Stromal cell of bone marrow (primary cell): ENCODE results near the gene CDK17.
A peak's percentile ranks its signal among the peaks of the same experiment; 100 is the strongest.

Source experiments
- DNase-seq: peaks from one replicate; pipeline ENCODE4 v3.0.0-alpha.2; 2012; ENCODE audit warnings: low read depth

CDK17 gene

DNA sequence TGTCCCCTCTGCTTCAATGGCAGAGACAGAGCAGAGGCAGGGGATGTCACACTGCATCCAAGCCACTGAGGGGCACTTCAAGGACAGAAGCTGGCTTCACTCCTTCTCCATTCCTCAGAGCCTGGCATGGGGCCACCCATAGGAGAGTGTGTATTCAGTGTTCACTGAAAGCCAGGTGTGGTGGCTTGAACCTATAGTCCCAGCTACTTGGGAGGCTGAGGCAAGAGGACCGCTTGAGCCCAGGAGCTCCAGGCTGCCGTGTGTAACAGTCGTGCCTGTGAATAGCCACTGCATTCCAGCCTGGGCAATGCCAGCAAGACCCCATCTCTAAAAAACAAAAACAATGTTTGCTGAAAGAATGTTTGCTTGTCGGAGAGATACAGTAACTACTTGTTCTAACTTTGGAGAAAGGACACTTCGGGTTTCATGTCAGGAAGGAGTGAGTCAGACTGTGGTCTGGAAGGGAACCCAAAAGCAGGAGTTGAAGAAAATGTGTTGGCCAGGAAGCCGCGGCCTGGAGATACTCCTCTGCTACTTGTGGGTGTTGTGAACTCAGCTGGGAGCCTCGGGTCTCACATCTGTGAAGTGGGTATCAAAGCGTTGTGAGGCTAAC lies 162.7 kb downstream of the CDK17 start:
- DNase-seq = peak; percentile 96

DNA sequence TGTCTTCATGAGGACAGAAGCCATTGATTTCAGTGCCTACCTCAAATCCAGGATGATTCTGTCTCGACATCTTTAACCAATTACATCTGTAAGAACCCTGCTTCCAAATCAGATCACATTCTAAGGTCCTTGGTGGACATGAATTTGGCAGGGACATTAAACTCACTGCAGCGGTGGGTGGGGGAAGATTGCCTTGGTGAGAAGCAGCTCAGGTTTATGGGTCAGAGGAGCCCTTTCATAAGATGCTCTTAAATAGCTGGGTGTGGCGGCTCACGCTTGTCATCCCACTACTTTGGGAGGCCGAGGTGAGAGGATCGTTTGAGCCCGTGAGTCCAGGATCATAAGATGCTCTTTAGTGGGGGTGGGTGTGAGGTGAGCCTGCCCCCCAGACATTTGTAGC lies 163.2 kb downstream of the CDK17 start:
- DNase-seq = no peak

DNA sequence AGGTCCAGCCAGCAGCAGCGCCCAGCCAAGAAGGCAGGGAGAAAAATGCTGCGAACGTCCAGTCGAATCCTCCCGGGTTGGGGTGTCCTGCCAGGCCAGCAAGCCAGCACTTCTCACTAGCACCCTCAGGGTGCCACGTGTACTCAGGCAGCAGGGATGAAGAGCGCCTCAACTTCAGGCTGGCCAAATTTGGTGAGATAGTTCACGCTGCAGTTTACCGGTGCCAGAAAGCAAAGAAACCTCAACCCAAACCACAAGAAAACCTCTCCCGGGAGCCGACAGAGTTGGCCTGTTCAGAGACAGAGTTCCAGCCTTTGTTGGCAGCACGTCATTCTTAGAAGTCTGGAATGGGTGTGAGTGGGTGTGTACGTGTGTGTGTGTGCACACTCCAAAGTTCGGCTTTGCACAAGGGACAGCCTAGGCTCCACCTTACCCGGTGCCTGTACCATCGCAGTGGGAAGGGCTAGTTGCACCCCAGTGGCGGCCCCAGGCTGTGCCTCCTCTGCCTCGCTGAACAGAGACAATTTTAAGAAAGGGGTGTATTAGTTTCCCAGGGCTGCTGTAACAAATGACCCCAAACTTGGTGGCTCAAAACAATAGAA lies 163.9 kb downstream of the CDK17 start:
- peak; percentile 75 for DNase-seq

DNA sequence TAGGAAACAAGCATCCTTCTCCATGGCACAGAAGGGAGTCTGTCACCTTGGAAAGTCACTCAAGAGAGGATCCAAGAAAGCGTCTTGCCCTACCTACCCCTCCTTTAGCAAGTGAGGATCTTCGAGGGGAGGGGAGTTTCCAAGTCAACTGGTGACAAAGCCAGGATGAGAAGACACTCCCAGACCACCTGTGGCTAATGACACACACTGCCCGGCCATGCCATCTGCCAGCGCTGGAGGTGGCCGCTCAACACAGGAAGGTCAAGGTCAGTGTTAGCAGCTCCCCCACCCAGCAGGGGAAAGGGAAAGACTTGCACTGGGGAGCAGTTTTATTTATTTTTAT lies 164.8 kb downstream of the CDK17 start:
- no peak for DNase-seq

DNA sequence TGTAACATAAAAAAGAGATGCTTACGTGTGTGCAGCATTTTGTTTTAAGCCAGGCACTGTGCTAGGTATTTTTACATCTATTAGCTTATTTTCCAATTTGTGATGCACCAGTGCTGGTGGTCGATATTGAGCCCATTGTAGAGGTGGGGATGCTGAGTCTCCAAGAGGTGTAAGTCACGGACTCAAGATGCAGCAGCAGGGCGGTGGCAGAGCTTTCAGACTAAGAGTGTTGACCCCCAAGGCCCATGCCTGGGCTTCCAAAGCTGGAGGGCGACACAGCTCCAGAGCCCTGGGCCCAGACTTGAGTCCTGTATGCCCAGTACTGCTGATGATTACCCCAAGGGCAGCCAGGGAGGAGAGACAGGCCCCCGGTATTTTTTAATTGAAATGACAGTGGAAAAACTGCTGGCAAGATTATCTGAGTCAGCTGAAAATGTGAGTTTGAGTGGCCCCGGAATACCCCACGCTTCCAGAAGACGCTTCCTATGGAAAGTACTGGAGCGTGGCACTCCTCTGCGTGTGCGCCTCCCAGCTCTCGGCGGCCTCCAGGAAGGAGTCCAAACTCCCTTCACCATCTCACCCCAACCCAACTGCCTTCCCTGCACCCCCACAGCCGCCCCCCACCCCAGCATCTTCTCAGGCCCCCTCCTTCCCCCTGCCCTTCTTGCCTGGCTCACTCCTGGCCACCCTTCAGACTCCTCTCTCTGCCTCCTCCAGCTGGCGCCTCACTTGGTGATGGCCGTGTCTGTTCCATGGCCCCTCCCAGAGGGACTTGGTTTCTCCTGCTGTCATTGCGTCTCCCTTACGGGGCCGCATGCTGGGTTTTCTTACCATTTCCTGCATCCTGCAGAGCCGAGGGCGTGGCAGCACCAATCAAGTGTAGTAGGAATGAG lies 165.4 kb downstream of the CDK17 start:
- no peak for DNase-seq

DNA sequence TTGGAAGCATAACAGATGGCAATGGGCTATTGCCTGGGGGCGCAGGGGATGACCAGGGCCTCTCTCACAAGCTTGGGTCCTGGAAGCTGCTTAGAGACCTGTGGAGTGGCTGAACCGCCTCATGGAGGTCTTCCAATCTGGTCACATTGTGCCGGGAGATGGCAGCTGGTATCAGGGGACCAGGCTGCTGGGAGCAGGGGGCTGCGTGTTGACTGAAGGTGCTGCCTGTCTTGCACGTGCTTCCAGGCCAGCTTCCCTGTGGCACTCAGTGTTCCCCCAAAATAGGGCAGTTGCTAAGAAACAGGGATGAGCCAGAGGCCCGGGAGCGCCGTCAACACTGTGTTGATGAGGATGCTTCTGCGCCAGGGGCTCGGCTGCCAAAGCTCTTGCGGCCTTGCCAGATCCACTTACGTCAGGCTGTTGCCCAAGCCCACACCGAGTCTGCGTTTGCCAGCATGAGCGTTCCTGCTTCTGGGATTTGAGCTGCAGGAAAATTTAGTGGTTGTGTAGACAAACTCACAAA lies 166.2 kb downstream of the CDK17 start:
- DNase-seq = peak; percentile 97

DNA sequence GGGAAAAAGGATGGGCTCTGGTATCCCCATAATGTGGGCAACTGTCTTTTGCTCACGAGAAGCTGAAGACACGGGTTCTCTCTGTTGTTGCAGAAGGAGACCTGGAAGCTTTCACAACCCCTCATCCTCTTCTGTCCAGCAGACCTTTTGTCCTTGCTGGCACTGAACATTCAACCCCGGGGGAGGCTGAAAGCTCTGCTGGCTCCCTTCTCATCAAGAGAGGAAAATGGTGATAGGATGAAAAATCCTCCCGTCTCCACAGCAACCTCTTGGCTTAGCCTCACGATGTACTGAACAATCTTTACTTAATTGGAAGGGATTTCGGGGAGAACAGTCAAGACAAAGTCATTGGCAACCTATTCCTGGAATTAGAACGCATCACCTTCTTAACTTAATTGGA lies 167.1 kb downstream of the CDK17 start:
- DNase-seq = no peak

DNA sequence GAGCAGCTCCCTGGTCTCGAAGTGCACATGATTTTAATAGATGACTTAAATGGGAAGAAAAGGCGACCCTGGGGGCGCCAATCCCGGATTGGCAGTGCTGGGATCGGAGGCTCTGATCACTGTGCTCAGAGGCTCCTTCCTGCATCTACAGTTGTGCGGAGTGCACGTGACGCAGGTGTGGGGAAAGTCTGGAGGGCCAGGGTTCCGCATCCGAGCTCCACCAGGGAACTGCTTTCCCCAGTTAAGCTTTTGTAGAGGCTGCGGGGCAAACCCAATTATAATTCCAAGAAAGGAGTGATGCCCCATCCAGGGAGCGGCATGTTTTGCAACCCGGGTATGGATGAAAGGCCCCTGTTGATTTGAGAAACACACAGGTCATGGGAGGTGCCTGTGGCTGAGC lies 169.6 kb downstream of the CDK17 start:
- DNase-seq = no peak

DNA sequence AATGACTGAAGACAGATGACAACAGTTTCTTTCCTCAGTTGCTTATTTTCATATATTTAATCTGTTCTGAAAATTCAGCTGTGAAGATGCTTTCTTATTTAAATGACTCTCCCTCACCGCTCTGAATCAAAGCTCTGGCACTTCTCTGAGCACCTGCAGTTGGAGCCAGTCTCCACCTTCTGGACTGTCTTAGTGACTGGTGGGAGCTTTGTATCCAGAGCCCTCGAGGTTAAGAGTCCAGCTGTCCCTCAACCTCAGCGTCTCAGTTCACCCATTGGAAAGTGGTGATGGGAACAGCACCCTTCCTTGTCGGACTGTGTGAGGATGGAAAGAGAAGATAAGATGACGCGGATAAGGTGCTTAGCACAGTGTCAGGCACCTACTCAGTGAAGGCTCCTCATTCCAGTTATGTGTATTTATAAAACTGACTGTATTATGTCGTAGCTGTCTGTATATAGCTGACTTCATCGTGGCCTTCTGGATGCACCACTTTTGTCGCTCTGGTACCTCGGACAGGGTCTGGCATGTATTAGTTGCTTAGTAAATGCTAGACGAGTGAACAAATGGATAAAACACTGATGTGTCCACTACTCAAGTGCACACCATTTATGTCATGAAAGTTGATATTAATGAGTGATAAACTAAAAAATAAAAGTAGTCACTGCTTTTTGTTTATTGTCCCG lies 171.5 kb downstream of the CDK17 start:
- DNase-seq = no peak
